OCI-LY1 (cell line): ENCODE measurements around the gene ACTR5.

ENCODE experiments used
- H2AFZ ChIP-seq: fragments of 200-600 bp; sonication (generic), shearing (Covaris generic); 2 replicates; pipeline ENCODE4 v1.6.0; 2014; ENCODE audit warnings: antibody characterized with exemption, mild to moderate bottlenecking, low read length
- H3F3A ChIP-seq: fragments of 200-600 bp; sonication (generic), shearing (Covaris generic); 2 replicates; pipeline ENCODE4 v1.6.0; 2014; ENCODE audit warnings: mild to moderate bottlenecking, antibody characterized with exemption, low read length, moderate library complexity; ENCODE audit not compliant: insufficient read depth
- H3K27ac ChIP-seq: fragments of 200-600 bp; sonication (generic); 2 replicates; pipeline ENCODE4 v1.5.1; 2014; ENCODE audit warnings: low read length, mixed run types, mild to moderate bottlenecking, low read depth; ENCODE audit not compliant: poor library complexity, severe bottlenecking
- H3K27me3 ChIP-seq: fragments of 200-600 bp; sonication (generic); 2 replicates; pipeline ENCODE4 v1.6.0; 2014; ENCODE audit warnings: antibody characterized with exemption, mild to moderate bottlenecking, low read length, moderate library complexity; ENCODE audit not compliant: insufficient read depth
- H3K36me3 ChIP-seq: fragments of 200-600 bp; sonication (generic); 2 replicates; pipeline ENCODE4 v1.6.1; 2014; ENCODE audit warnings: mild to moderate bottlenecking, antibody characterized with exemption, low read length, moderate library complexity, mixed read lengths; ENCODE audit not compliant: insufficient read depth
- H3K4me1 ChIP-seq: fragments of 200-600 bp; sonication (generic); 2 replicates; pipeline ENCODE4 v1.5.1; 2014; ENCODE audit warnings: mild to moderate bottlenecking, low read length, moderate library complexity; ENCODE audit not compliant: insufficient read depth, severe bottlenecking
- H3K4me2 ChIP-seq: fragments of 200-600 bp; sonication (generic), shearing (Covaris generic); 2 replicates; pipeline ENCODE4 v1.6.1; 2014; ENCODE audit warnings: low read length
- H3K4me3 ChIP-seq: fragments of 200-600 bp; sonication (generic); 2 replicates; pipeline ENCODE4 v1.5.1; 2014; ENCODE audit warnings: low read length, low read depth, mild to moderate bottlenecking, mixed read lengths; ENCODE audit not compliant: poor library complexity, severe bottlenecking
- H3K79me2 ChIP-seq: fragments of 200-600 bp; shearing (Covaris generic); 2 replicates; pipeline ENCODE4 v1.6.1; 2016; ENCODE audit warnings: mixed run types, low read length, mixed read lengths; ENCODE audit not compliant: insufficient read depth
- H3K9ac ChIP-seq: fragments of 200-600 bp; sonication (generic), shearing (Covaris generic); 2 replicates; pipeline ENCODE4 v1.6.1; 2014; ENCODE audit warnings: mild to moderate bottlenecking, low read length, mixed read lengths
- H3K9me2 ChIP-seq: fragments of 200-600 bp; sonication (generic), shearing (Covaris generic); 2 replicates; pipeline ENCODE4 v1.6.1; 2014; ENCODE audit warnings: low read depth, mild to moderate bottlenecking, low read length, mixed read lengths
- H3K9me3 ChIP-seq: fragments of 200-600 bp; shearing (Covaris generic); 2 replicates; pipeline ENCODE4 v1.6.1; 2014; ENCODE audit warnings: low read length, mixed read lengths
- H4K20me1 ChIP-seq: fragments of 200-600 bp; sonication (generic), shearing (Covaris generic); 2 replicates; pipeline ENCODE4 v1.6.0; 2016; ENCODE audit warnings: mild to moderate bottlenecking, low read length; ENCODE audit not compliant: insufficient read depth
- EZH2 ChIP-seq: fragments of 200-600 bp; sonication (generic), shearing (Covaris generic); IDR thresholded peaks from 2 replicates; pipeline ENCODE4 v1.8.0; 2017; ENCODE audit warnings: borderline replicate concordance, mixed run types, mild to moderate bottlenecking, antibody characterized with exemption, low read length, moderate library complexity, mixed read lengths
- TF ChIP-seq, protein P1 (sequence below): fragments of 200-600 bp; sonication (generic), shearing (Covaris generic); IDR thresholded peaks from 2 replicates; pipeline ENCODE4 v1.5.1; 2017; ENCODE audit warnings: mild to moderate bottlenecking, antibody characterized with exemption, low read length, moderate library complexity, mixed read lengths

ACTR5 gene

DNA sequence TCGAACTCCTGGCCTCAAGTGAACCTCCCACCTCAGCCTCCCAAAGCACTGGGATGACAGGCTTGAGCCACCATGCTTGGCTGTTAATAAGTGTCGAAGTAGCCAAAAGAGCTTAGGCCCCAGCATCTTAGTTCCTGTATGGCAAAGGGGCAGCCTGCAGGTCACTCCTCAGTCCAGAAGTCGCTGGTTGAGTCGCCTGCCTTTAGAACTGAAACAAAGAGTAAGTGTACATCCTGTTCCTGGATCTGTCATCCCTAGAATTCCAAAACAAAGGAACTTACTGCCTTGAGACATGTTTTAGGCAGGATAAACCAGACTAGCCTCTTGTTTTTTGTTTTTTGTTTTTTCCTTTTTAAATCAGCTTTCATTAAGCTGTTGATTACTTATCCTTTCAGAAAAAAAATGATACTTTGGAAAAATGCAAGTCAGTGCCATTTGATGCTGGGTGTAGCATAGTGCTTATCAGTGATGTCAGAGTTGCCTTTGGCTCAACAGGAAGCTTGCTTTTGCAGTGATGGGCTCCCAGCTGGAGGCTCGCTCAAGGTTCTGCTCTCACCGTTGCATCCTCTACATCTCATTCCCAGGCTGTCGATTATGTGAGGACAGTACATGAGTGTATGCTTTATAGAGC, 9.0 kb downstream of the ACTR5 start:
- H3K9me2 ChIP-seq: no peaks in the 10 kb centered on the region
- no peak overlapping the region for H3K4me2 ChIP-seq
- no peaks in the 10 kb centered on the region for H3F3A ChIP-seq
- peaks cover 76% of the 10 kb centered on the region for H3K36me3 ChIP-seq
- H3K9me3 ChIP-seq: no peaks in the 10 kb centered on the region
- TF ChIP-seq, protein P1, sequence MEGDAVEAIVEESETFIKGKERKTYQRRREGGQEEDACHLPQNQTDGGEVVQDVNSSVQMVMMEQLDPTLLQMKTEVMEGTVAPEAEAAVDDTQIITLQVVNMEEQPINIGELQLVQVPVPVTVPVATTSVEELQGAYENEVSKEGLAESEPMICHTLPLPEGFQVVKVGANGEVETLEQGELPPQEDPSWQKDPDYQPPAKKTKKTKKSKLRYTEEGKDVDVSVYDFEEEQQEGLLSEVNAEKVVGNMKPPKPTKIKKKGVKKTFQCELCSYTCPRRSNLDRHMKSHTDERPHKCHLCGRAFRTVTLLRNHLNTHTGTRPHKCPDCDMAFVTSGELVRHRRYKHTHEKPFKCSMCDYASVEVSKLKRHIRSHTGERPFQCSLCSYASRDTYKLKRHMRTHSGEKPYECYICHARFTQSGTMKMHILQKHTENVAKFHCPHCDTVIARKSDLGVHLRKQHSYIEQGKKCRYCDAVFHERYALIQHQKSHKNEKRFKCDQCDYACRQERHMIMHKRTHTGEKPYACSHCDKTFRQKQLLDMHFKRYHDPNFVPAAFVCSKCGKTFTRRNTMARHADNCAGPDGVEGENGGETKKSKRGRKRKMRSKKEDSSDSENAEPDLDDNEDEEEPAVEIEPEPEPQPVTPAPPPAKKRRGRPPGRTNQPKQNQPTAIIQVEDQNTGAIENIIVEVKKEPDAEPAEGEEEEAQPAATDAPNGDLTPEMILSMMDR: no peak
- TF ChIP-seq EZH2: no peak
- H3K27me3 ChIP-seq: no peaks in the 10 kb centered on the region
- H3K27ac ChIP-seq: no peak overlapping the region
- no peaks in the 10 kb centered on the region for H3K4me1 ChIP-seq
- no peak overlapping the region for H3K4me3 ChIP-seq
- no peaks in the 10 kb centered on the region for H3K79me2 ChIP-seq
- H4K20me1 ChIP-seq: no peaks in the 10 kb centered on the region
- H2AFZ ChIP-seq: no peak overlapping the region
- H3K9ac ChIP-seq: no peak overlapping the region

DNA sequence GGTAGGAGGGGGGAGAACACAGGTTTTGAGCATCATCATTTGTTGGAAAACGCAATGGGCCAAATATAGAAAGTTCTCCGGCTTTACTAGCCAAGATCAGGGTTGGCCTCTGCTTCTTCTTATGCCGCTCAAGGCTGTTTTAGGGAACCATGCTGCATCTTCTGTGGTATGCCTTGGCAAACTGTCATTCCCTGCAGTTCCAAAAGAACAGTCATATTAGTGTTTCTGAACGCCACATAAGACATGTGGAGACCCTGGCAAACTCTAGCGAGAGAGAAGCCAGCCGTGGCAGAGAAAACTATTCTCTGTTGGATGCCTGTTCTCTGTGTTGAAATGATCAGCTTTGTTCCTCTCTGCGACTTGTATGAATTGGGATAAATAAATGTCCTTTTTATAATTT, 10.8 kb downstream of the ACTR5 start:
- TF ChIP-seq EZH2: no peak
- TF ChIP-seq, protein P1: no peak
- Histone ChIP-seq H2AFZ (no peak overlapping the region), H3K27ac (no peak overlapping the region), H3K79me2 (no peaks in the 10 kb centered on the region), H3K9me2 (no peaks in the 10 kb centered on the region), H3K4me1 (no peaks in the 10 kb centered on the region), H4K20me1 (no peaks in the 10 kb centered on the region), H3K4me3 (no peak overlapping the region), H3K4me2 (no peak overlapping the region), H3K36me3 (peaks cover 79% of the 10 kb centered on the region), H3K9me3 (no peaks in the 10 kb centered on the region), H3K9ac (no peak overlapping the region), H3K27me3 (no peaks in the 10 kb centered on the region), H3F3A (no peaks in the 10 kb centered on the region)

DNA sequence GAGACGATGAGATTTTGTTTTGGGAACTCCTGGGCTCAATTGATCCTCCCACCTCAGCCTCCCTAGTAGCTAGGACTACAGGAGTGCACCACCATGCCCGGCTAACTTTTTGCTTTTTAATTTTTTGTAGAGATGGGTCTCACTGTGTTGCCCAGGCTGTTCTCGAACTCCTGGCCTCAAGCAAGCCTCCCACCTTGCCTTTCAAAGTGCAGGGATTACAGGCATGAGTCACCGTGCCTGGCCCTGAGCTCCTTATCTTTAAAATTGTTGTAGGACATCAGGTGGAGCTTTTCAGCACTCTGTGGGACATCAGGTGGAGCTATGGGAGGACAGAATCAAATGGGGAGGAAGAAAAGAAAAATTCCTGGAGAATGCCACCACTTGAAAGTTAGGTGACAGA, 12.7 kb downstream of the ACTR5 start:
- Histone ChIP-seq H3K27me3 (no peaks in the 10 kb centered on the region), H3K4me1 (no peaks in the 10 kb centered on the region), H3K4me2 (no peak overlapping the region), H4K20me1 (no peaks in the 10 kb centered on the region), H3K27ac (no peak overlapping the region), H3F3A (no peaks in the 10 kb centered on the region), H3K9ac (no peak overlapping the region), H3K79me2 (no peaks in the 10 kb centered on the region), H3K9me2 (no peaks in the 10 kb centered on the region), H2AFZ (no peak overlapping the region), H3K4me3 (no peak overlapping the region), H3K36me3 (peaks cover 81% of the 10 kb centered on the region), H3K9me3 (no peaks in the 10 kb centered on the region)
- TF ChIP-seq, protein P1: no peak
- TF ChIP-seq EZH2: no peak
